ENCODE results near the gene TFRC. TPM values are rescaled to one million over a fixed set of nuclear protein-coding genes. Genes with fewer than 3 reads are reported as not detected.
A peak's percentile ranks its signal among the peaks of the same experiment; 100 is the strongest.

TFRC gene
- total RNA-seq, 1 experiment from 2014 or later: 261 TPM

- H3K79me2 ChIP-seq (ENCODE audit: insufficient read depth, low read length): peaks cover 32% of the 10 kb centered on the region
- no peaks in the 10 kb centered on the region for H3K4me1 ChIP-seq (ENCODE audit: control insufficient read depth in 1 of 2, insufficient read depth in 2 of 2, low read length in 2 of 2)
- H2AFZ ChIP-seq (ENCODE audit: low read depth, low read length, poor library complexity, severe bottlenecking): no peak overlapping the region
- no peaks in the 10 kb centered on the region for H3K9me2 ChIP-seq (ENCODE audit: insufficient read depth)
- RAD21 ChIA-PET (ENCODE audit: low non-redundant PET in 1 of 2, low total read pairs in 2 of 2, uncharacterized antibody in 2 of 2, unreplicated experiment in 2 of 2): interaction anchor here in 1 of 2 experiments (0.7 kb wide), 1 partner anchor 458 kb away, joined by 4 read pairs; no protein-coding TSS in a partner anchor
- H3K36me3 ChIP-seq (ENCODE audit: control insufficient read depth in 1 of 2, insufficient read depth in 2 of 2, low read length in 2 of 2): peaks cover 78 to 79% of the 10 kb centered on the region in 2 experiments
- no peaks in the 10 kb centered on the region for H3K27me3 ChIP-seq (ENCODE audit: insufficient read depth, low read length)
- H3K27ac ChIP-seq (ENCODE audit: low read depth, low read length): no peak overlapping the region
- no peak for TF ChIP-seq MAX (IDR thresholded peaks at IDR 0.05)
- TF ChIP-seq FOSL1 (IDR thresholded peaks at IDR 0.05; ENCODE audit: low read depth): no peak
- TF ChIP-seq, protein P1, sequence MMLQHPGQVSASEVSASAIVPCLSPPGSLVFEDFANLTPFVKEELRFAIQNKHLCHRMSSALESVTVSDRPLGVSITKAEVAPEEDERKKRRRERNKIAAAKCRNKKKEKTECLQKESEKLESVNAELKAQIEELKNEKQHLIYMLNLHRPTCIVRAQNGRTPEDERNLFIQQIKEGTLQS (IDR thresholded peaks at IDR 0.05): no peak
- no peak for TF ChIP-seq POLR2A (IDR thresholded peaks at IDR 0.05; ENCODE audit: borderline replicate concordance, extremely low read depth, insufficient read depth, insufficient read length)
- TF ChIP-seq, protein P2, sequence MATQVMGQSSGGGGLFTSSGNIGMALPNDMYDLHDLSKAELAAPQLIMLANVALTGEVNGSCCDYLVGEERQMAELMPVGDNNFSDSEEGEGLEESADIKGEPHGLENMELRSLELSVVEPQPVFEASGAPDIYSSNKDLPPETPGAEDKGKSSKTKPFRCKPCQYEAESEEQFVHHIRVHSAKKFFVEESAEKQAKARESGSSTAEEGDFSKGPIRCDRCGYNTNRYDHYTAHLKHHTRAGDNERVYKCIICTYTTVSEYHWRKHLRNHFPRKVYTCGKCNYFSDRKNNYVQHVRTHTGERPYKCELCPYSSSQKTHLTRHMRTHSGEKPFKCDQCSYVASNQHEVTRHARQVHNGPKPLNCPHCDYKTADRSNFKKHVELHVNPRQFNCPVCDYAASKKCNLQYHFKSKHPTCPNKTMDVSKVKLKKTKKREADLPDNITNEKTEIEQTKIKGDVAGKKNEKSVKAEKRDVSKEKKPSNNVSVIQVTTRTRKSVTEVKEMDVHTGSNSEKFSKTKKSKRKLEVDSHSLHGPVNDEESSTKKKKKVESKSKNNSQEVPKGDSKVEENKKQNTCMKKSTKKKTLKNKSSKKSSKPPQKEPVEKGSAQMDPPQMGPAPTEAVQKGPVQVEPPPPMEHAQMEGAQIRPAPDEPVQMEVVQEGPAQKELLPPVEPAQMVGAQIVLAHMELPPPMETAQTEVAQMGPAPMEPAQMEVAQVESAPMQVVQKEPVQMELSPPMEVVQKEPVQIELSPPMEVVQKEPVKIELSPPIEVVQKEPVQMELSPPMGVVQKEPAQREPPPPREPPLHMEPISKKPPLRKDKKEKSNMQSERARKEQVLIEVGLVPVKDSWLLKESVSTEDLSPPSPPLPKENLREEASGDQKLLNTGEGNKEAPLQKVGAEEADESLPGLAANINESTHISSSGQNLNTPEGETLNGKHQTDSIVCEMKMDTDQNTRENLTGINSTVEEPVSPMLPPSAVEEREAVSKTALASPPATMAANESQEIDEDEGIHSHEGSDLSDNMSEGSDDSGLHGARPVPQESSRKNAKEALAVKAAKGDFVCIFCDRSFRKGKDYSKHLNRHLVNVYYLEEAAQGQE (IDR thresholded peaks at IDR 0.05; ENCODE audit: low read depth): no peak
- no peak for TF ChIP-seq POLR2AphosphoS5 (IDR thresholded peaks at IDR 0.05; ENCODE audit: low read depth, low read length)
- no peak for TF ChIP-seq EZH2phosphoT487 (IDR thresholded peaks at IDR 0.05; ENCODE audit: borderline replicate concordance)
- TF ChIP-seq TCF7L2 (IDR thresholded peaks at IDR 0.05; ENCODE audit: borderline replicate concordance, extremely low read depth, insufficient read depth, insufficient read length): no peak
- TF ChIP-seq SIN3A (IDR thresholded peaks at IDR 0.05; ENCODE audit: low read depth): no peak
- TF ChIP-seq CBX3 (IDR thresholded peaks at IDR 0.05; ENCODE audit: low read depth): no peak
- no peak for TF ChIP-seq SRF (IDR thresholded peaks at IDR 0.05; ENCODE audit: low read depth)
- TF ChIP-seq SP1 (IDR thresholded peaks at IDR 0.05; ENCODE audit: low read depth): no peak
- TF ChIP-seq EZH2 (IDR thresholded peaks at IDR 0.05): no peak
- no peak for TF ChIP-seq CTCF (IDR thresholded peaks at IDR 0.05 in 2 of 3, conservative IDR thresholded peaks at IDR 0.05 in 1 of 3; ENCODE audit: borderline replicate concordance in 1 of 3, insufficient read depth in 1 of 3, low read depth in 2 of 3, low read length in 2 of 3)
- ATAC-seq: no peak
- H3K9me3 ChIP-seq (ENCODE audit: control insufficient read depth in 1 of 2, insufficient read depth in 1 of 2, low read depth in 1 of 2, low read length in 2 of 2): no peaks in the 10 kb centered on the region
- BruUV-seq (replicated peaks): TSS peak; percentile 23
- no peaks in the 10 kb centered on the region for H4K20me1 ChIP-seq (ENCODE audit: insufficient read depth)
- intact Hi-C loops (cut with micrococcal nuclease): no loop called here
- POLR2A ChIA-PET: interaction anchor here (0.7 kb wide), 1 partner anchor 14 kb away, joined by 3 read pairs; no protein-coding TSS in a partner anchor
- no peak for DNase-seq (ENCODE audit: low read depth, low spot score)
- CTCF ChIA-PET: no interaction called here
- H3K4me2 ChIP-seq (ENCODE audit: low read length): no peak overlapping the region
- no peak overlapping the region for H3K4me3 ChIP-seq (replicated peaks in 1 of 2; ENCODE audit: low read depth in 1 of 2, low read length in 2 of 2)
- no peak overlapping the region for H3K9ac ChIP-seq (ENCODE audit: low read length)
Observed at GRCh38 chr3:196060834-196061233, 21.1 kb downstream of the TFRC start.
